ENCODE measurements around the gene LMO7. TPM values are rescaled to one million over a fixed set of nuclear protein-coding genes. Genes with fewer than 3 reads are reported as not detected.

The LMO7 gene
- total RNA-seq, 1 experiment from 2014 or later: 18.5 TPM

DNA sequence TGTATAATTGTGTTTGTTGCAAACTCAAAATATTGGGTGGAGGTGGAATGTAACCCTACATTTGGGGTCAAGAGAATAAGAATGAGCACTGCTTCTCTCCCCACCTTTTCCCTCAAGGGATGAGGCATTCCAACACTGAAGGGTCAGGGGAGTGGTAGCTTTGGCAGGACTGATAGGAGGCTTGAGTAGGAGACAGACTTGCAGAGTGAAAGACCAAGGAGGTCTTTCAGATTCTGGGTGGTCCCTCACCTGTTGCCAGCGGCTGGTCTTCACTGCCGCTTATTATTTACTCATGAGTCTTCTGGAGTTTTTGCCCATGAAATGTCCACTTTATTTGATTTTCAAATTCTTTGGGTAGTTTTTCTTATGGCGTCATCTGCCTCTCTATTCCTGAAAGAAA, 118.8 kb downstream of the LMO7 start:
- Mint-ChIP-seq H3K4me1 (peaks cover 10% of the 10 kb centered on the region), H3K27ac (no peak overlapping the region), H3K4me3 (no peak overlapping the region), H3K9me3 (peaks cover 41% of the 10 kb centered on the region), H3K36me3 (peaks cover 23% of the 10 kb centered on the region), H3K27me3 (ENCODE audit: low read depth) (no peaks in the 10 kb centered on the region)
- ChIA-PET POLR2A (no interaction called here), CTCF (no interaction called here)
- no peak for ATAC-seq
- DNase-seq (ENCODE audit: low spot score): no peak
- TF ChIP-seq, protein P1, sequence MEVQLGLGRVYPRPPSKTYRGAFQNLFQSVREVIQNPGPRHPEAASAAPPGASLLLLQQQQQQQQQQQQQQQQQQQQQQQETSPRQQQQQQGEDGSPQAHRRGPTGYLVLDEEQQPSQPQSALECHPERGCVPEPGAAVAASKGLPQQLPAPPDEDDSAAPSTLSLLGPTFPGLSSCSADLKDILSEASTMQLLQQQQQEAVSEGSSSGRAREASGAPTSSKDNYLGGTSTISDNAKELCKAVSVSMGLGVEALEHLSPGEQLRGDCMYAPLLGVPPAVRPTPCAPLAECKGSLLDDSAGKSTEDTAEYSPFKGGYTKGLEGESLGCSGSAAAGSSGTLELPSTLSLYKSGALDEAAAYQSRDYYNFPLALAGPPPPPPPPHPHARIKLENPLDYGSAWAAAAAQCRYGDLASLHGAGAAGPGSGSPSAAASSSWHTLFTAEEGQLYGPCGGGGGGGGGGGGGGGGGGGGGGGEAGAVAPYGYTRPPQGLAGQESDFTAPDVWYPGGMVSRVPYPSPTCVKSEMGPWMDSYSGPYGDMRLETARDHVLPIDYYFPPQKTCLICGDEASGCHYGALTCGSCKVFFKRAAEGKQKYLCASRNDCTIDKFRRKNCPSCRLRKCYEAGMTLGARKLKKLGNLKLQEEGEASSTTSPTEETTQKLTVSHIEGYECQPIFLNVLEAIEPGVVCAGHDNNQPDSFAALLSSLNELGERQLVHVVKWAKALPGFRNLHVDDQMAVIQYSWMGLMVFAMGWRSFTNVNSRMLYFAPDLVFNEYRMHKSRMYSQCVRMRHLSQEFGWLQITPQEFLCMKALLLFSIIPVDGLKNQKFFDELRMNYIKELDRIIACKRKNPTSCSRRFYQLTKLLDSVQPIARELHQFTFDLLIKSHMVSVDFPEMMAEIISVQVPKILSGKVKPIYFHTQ (CRISPR knock-in tag; IDR thresholded peaks at IDR 0.05): no peak
- TF ChIP-seq ELF4 (CRISPR knock-in tag; IDR thresholded peaks at IDR 0.05; ENCODE audit: low read depth): no peak
- no peak for TF ChIP-seq MXD4 (CRISPR knock-in tag; IDR thresholded peaks at IDR 0.05; ENCODE audit: borderline replicate concordance)
- no peak for TF ChIP-seq ZNF219 (CRISPR knock-in tag; IDR thresholded peaks at IDR 0.05; ENCODE audit: borderline replicate concordance)
- no peak for TF ChIP-seq ETV6 (CRISPR knock-in tag; IDR thresholded peaks at IDR 0.05)
- TF ChIP-seq ESRRA (CRISPR knock-in tag; IDR thresholded peaks at IDR 0.05; ENCODE audit: borderline replicate concordance): no peak
- TF ChIP-seq, protein P2, sequence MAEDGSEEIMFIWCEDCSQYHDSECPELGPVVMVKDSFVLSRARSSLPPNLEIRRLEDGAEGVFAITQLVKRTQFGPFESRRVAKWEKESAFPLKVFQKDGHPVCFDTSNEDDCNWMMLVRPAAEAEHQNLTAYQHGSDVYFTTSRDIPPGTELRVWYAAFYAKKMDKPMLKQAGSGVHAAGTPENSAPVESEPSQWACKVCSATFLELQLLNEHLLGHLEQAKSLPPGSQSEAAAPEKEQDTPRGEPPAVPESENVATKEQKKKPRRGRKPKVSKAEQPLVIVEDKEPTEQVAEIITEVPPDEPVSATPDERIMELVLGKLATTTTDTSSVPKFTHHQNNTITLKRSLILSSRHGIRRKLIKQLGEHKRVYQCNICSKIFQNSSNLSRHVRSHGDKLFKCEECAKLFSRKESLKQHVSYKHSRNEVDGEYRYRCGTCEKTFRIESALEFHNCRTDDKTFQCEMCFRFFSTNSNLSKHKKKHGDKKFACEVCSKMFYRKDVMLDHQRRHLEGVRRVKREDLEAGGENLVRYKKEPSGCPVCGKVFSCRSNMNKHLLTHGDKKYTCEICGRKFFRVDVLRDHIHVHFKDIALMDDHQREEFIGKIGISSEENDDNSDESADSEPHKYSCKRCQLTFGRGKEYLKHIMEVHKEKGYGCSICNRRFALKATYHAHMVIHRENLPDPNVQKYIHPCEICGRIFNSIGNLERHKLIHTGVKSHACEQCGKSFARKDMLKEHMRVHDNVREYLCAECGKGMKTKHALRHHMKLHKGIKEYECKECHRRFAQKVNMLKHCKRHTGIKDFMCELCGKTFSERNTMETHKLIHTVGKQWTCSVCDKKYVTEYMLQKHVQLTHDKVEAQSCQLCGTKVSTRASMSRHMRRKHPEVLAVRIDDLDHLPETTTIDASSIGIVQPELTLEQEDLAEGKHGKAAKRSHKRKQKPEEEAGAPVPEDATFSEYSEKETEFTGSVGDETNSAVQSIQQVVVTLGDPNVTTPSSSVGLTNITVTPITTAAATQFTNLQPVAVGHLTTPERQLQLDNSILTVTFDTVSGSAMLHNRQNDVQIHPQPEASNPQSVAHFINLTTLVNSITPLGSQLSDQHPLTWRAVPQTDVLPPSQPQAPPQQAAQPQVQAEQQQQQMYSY (CRISPR knock-in tag; IDR thresholded peaks at IDR 0.05): no peak
- TF ChIP-seq ZNF671 (CRISPR knock-in tag; IDR thresholded peaks at IDR 0.05): no peak
- no peak for TF ChIP-seq TP53 (CRISPR knock-in tag; IDR thresholded peaks at IDR 0.05)
- no peak for TF ChIP-seq NFE2L1 (CRISPR knock-in tag; IDR thresholded peaks at IDR 0.05)

DNA sequence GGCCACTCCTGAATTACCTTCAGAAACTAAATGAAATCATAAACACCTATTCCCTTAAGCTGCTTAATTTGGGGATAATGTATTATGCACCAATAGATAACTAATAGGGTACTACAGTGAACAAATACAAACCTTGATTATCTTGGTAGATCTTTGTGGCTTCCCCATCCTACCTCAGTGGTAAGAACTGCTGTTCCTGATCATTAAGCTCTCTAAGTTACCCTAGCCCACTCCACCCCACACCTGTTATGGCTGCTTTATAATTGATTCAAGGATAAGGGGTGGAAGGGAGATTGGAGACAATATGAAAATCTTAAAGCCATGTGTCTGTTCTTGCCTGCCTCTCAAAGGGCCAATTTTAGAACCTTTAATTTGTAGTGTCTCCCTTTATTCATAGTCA, 121.2 kb downstream of the LMO7 start:
- H3K4me3 Mint-ChIP-seq: no peak overlapping the region
- POLR2A ChIA-PET: no interaction called here
- peaks cover 12% of the 10 kb centered on the region for H3K4me1 Mint-ChIP-seq
- DNase-seq (ENCODE audit: low spot score) (no peak), ATAC-seq (no peak)
- no peaks in the 10 kb centered on the region for H3K27me3 Mint-ChIP-seq (ENCODE audit: low read depth)
- no peak overlapping the region for H3K27ac Mint-ChIP-seq
- peaks cover 41% of the 10 kb centered on the region for H3K9me3 Mint-ChIP-seq
- TF ChIP-seq PRRX2 (CRISPR knock-in tag; IDR thresholded peaks at IDR 0.05): no peak
- TF ChIP-seq, protein P3, sequence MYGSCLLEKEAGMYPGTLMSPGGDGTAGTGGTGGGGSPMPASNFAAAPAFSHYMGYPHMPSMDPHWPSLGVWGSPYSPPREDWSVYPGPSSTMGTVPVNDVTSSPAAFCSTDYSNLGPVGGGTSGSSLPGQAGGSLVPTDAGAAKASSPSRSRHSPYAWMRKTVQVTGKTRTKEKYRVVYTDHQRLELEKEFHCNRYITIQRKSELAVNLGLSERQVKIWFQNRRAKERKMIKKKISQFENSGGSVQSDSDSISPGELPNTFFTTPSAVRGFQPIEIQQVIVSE (CRISPR knock-in tag; IDR thresholded peaks at IDR 0.05; ENCODE audit: borderline replicate concordance): no peak
- TF ChIP-seq SMAD4 (CRISPR knock-in tag; IDR thresholded peaks at IDR 0.05): no peak
- TF ChIP-seq ATF1 (CRISPR knock-in tag; IDR thresholded peaks at IDR 0.05): no peak
- TF ChIP-seq, protein P4, sequence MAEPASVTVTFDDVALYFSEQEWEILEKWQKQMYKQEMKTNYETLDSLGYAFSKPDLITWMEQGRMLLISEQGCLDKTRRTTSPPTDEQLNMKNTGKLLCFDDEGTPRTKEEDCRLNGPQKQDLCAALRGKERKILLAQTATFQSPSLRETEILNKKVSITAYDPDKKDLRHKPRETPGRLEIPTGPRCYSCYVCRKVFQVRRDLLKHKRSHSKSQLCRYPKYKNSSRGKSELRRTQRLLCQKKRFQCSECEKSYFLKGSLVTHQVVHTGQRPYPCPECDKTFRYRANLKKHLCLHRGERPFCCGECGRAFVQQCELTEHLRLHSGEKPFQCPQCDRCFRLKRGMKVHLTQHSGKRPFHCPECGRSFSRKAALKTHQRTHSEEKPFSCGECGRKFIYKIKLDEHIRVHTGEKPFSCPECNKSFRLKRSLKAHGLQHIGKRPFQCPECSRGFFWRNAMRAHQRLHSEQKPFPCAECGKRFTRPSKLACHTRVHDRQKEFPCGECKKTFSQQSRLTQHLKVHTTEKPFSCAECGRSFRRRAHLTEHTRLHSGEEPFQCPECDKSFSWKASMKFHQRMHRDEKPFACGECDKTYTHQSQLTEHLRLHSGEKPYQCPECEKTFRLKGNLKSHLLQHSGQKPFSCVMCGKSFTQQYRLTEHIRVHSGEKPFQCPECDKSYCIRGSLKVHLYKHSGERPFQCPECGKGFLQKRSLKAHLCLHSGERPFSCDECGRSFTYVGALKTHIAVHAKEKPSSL (CRISPR knock-in tag; conservative IDR thresholded peaks at IDR 0.05): no peak
- TF ChIP-seq TEAD4 (CRISPR knock-in tag; IDR thresholded peaks at IDR 0.05): no peak
- no peak for TF ChIP-seq NFE2L1 (CRISPR knock-in tag; IDR thresholded peaks at IDR 0.05)
- no peak for TF ChIP-seq RORB (CRISPR knock-in tag; IDR thresholded peaks at IDR 0.05)
- no peak for TF ChIP-seq ZBTB21 (CRISPR knock-in tag; IDR thresholded peaks at IDR 0.05; ENCODE audit: borderline replicate concordance)
- TF ChIP-seq MYBL2 (CRISPR knock-in tag; IDR thresholded peaks at IDR 0.05): no peak
- peaks cover 23% of the 10 kb centered on the region for H3K36me3 Mint-ChIP-seq
- CTCF ChIA-PET: interaction anchor here (1.2 kb wide), 1 partner anchor 61 kb away, joined by 4 read pairs; no protein-coding TSS in a partner anchor

Measured in WTC11 (cell line).